Endometrium (tissue), 2 donors: Measurements from ENCODE around the gene TRIO.
A peak's percentile ranks its signal among the peaks of the same experiment; 100 is the strongest.

Experiments used
- FAIRE-seq: peaks from 2 replicates; lab custom pipeline; 2012; peaks lifted over from hg19 to GRCh38; lab: Jason Lieb, UNC
- donor health status: control.
- donor health status: control.

Gene TRIO

GRCh38 chr5:14438195-14438606 lies 295.1 kb downstream of the TRIO start:
- FAIRE-seq = no peak

GRCh38 chr5:14439087-14439871 lies 296.1 kb downstream of the TRIO start:
- peak; percentile 85 for FAIRE-seq

- FAIRE-seq = no peak
These were observed 297.1 kb downstream of the TRIO start for GRCh38 chr5:14440223-14440581.

GRCh38 chr5:14440582-14441431 lies 297.7 kb downstream of the TRIO start:
- FAIRE-seq = peak; percentile 41

GRCh38 chr5:14441641-14442040 lies 298.5 kb downstream of the TRIO start:
- FAIRE-seq = no peak

- no peak for FAIRE-seq
These were observed 299.4 kb downstream of the TRIO start for GRCh38 chr5:14442536-14442935.

GRCh38 chr5:14443671-14444093 lies 300.5 kb downstream of the TRIO start:
- FAIRE-seq = no peak

GRCh38 chr5:14444161-14444560 lies 301.0 kb downstream of the TRIO start:
- no peak for FAIRE-seq

- no peak for FAIRE-seq
These were observed 301.9 kb downstream of the TRIO start for GRCh38 chr5:14445013-14445412.

- FAIRE-seq = no peak
These were observed 302.6 kb downstream of the TRIO start for GRCh38 chr5:14445576-14446290.

- FAIRE-seq = no peak
These were observed 305.1 kb downstream of the TRIO start for GRCh38 chr5:14447958-14448911.

- FAIRE-seq = peak; percentile 21
These were observed 306.0 kb downstream of the TRIO start for GRCh38 chr5:14449052-14449661.

- FAIRE-seq = no peak
These were observed 306.9 kb downstream of the TRIO start for GRCh38 chr5:14450018-14450524.

GRCh38 chr5:14450742-14451141 lies 307.6 kb downstream of the TRIO start:
- no peak for FAIRE-seq

GRCh38 chr5:14451871-14452270 lies 308.7 kb downstream of the TRIO start:
- FAIRE-seq = no peak

GRCh38 chr5:14452685-14453454 lies 309.7 kb downstream of the TRIO start:
- peak; percentile 50 for FAIRE-seq

GRCh38 chr5:14453481-14453880 lies 310.3 kb downstream of the TRIO start:
- FAIRE-seq = no peak

- FAIRE-seq = no peak
These were observed 312.7 kb downstream of the TRIO start for GRCh38 chr5:14455814-14456321.

- no peak for FAIRE-seq
These were observed 314.3 kb downstream of the TRIO start for GRCh38 chr5:14457476-14457875.

GRCh38 chr5:14458414-14458813 lies 315.3 kb downstream of the TRIO start:
- FAIRE-seq = no peak
